ENCODE data around the gene CCDC110.
A peak's percentile ranks its signal among the peaks of the same experiment; 100 is the strongest.
"Not testable (repeated sequence)": the region's sequence is repeated elsewhere in the genome, so short reads cannot be mapped to it uniquely, and the experiment has no call there.

CCDC110 gene

DNA sequence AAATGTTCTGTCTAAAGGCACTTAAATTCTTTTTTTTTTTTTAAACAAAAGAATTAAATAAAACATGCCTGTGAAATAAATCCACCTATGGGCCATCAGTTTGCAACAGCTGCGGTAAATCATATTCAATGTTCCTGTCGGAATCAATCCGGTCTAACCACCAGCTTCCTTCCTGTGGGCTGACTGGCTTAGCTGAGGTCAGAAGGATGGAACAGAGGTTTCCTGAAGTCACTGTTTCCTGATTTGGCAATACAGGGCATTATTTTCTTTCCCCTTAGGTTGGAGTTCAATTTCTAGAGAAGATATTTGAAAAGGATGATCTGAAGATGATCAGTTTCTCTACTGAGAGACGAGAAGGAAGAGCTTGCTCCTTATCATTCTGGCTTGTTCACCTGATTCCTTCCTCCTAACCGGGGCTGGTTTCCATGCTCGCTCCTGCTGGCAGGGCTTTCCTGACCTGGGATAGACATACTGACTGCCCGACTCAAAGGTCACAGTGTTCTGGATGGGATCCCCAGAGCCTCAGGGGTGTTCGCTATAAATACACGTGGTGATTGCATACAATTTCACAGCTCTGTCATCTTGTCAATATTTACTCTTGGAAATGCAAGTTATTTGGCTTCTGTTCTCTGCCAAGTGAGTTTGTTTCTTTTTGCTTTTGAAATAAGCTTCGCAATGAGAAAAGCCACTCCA, 42.1 kb upstream of the CCDC110 start:
- Histone ChIP-seq H3K27ac (peak overlapping the region; percentile 48 to 77), H3K4me3 (peak overlapping the region; percentile 18)
- TF ChIP-seq, protein P1, sequence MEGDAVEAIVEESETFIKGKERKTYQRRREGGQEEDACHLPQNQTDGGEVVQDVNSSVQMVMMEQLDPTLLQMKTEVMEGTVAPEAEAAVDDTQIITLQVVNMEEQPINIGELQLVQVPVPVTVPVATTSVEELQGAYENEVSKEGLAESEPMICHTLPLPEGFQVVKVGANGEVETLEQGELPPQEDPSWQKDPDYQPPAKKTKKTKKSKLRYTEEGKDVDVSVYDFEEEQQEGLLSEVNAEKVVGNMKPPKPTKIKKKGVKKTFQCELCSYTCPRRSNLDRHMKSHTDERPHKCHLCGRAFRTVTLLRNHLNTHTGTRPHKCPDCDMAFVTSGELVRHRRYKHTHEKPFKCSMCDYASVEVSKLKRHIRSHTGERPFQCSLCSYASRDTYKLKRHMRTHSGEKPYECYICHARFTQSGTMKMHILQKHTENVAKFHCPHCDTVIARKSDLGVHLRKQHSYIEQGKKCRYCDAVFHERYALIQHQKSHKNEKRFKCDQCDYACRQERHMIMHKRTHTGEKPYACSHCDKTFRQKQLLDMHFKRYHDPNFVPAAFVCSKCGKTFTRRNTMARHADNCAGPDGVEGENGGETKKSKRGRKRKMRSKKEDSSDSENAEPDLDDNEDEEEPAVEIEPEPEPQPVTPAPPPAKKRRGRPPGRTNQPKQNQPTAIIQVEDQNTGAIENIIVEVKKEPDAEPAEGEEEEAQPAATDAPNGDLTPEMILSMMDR (IDR thresholded peaks at IDR 0.05) = no peak
- no peak for DNase-seq (ENCODE audit: low spot score)

DNA sequence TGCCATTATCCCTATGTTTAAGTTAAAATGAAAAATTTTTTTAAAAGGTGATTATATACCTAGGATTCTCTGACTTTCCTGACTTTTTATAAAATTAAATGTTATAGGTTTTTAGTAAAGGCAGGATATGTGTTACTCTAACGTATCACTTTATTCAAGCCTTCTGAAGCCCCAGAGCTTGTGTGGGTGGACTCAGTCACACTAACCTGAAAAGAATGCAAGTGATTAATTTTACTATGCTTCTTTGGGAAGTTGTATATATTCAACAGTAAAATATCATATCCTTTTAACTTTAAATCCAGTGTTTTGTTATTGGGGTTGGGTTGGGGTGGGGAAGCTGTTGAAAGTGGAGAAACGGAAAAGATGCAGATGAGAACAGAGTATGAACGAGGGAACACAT, 41.0 kb upstream of the CCDC110 start:
- H3K27ac ChIP-seq = peak overlapping the region in 1 of 2 donors; percentile 77
- TF ChIP-seq, protein P1 (IDR thresholded peaks at IDR 0.05) = no peak
- DNase-seq (ENCODE audit: low spot score) = no peak
- no peak overlapping the region for H3K4me3 ChIP-seq

DNA sequence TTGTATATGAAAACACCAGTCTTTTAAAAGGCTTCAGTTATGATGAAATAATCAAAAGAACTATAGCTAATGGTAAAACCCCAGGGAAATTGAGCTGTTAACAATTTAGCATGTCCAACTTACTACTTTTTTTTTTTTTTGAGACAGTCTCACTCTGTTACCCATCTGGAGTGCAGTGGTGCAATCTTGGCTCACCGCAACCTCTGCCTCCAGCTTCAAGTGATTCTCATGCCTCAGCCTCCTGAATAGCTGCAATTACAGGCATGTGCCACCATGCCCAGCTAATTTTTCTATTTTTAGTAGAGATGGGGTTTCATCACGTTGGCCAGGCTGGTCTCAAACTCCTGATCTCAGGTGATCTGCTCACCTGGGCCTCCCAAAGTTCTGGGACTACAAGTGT, 39.7 kb upstream of the CCDC110 start:
- peak overlapping the region in 1 of 2 donors; percentile 46 for H3K27ac ChIP-seq
- DNase-seq (ENCODE audit: low spot score); H3K4me3 ChIP-seq: not testable (repeated sequence)

DNA sequence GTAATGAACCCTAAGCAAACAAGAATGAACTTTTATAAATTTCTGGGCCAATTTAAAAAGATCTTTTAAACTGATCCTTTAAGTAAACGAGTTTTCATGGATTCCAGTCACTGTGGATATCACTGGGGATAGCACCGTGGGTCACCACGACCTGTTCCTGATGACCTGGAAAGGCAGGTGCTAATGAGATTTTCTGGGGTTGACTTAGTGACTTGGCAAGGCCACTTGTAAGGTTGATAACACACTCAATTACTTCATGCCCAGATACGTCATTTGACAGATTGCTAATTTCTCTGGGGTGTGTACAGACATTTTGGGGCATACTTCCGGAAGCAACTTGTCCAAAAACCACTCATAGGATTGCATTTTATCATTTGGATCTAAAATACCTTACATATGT, 39.3 kb upstream of the CCDC110 start:
- TF ChIP-seq, protein P1 (IDR thresholded peaks at IDR 0.05) = no peak
- no peak for DNase-seq (ENCODE audit: low spot score)
- Histone ChIP-seq H3K27ac (peak overlapping the region in 1 of 2 donors; percentile 46), H3K4me3 (no peak overlapping the region)

DNA sequence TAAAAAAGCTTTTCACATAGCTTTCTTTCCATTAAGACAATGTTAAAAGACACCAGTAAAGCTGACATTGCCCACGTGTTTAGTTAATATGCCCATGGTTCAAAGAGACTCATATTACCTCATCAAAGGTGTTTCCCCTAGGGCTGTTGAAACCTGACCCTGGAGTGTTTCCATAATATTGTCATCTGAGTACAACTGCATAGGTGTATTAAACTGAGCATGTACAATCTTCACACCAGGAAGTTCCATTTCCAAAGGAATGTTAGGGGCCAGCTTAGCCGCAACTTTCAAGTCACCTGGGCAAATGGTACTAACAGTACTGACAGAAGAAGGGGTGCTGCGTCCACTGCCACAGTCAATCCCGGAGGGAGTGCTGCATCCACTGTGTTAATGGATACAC, 36.6 kb upstream of the CCDC110 start:
- no peak overlapping the region for H3K4me3 ChIP-seq
- peak overlapping the region in 1 of 2 donors; percentile 33 for H3K27ac ChIP-seq
- DNase-seq (ENCODE audit: low spot score) = no peak

DNA sequence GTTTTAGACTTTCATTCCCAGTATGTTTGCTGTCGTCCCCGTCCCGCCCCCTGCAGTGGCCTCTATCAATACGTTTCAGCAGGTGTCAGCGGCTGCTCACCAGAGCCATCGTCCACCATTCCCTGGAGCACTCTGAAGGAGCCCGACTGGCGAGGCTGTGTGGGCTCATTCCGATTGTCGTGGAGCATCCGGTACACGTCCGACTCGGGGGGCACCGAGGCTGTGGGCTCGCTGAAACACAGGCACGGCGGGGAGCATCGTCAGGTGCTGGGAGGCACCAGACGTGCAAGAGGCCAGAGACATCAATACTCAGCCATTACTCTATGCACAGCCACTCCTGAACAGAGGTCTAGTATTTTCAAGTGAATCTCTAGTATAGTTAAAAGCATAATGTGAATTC, 34.9 kb upstream of the CCDC110 start:
- Histone ChIP-seq H3K4me3 (no peak overlapping the region), H3K27ac (peak overlapping the region; percentile 77 to 82)
- DNase-seq (ENCODE audit: low spot score) = no peak
- TF ChIP-seq, protein P1 (IDR thresholded peaks at IDR 0.05) = no peak

More for the DNA sequence above, 36.6 kb upstream of the CCDC110 start:
- TF ChIP-seq, protein P1 (IDR thresholded peaks at IDR 0.05) = no peak

DNA sequence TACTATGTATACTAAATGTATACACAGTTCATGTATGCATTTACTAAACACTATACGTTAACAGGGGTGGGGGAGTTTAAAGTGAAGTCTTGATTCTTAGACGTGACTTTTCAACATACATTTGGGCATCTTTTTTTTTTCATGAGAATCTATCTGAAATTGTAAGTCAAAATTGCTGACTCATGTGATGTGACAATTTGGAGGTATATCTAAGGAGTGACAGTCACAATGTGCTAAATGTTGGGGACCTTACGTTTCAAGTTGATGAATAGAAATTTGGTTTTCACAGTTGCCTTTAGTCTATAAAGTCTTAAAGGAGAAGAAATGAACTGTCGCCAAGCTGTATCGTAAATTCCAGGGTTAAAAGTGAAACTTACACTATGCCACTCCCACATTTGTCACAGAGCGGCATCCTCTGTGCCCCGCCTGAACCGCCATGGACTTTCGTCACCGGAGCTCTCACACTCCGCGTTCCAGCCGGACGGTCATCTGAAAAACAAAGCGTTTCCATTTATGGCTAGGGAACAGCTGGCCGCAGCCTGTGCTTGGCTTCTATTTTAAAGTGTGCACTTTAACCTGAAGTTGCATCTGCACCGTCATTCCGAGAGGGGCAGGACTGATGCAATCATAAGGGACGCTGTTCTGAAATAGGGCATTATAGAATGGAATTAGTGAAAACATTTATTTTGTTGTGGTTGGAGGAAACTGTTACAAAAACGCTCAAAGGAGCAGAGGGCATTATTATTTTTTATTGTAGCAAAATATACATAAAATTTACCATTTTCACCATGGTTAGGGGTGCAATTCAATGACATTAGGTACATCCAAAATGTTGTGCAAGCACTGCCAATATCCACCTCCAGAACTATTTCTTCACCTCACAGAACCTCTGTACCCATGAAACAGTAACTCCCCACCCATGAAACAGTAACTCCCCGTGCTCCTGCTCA, 32.8 kb upstream of the CCDC110 start:
- peak overlapping the region; percentile 19 for H3K4me3 ChIP-seq
- H3K27ac ChIP-seq = peak overlapping the region; percentile 77 to 82
- TF ChIP-seq, protein P1 (IDR thresholded peaks at IDR 0.05) = no peak
- peak; percentile 95 for DNase-seq (ENCODE audit: low spot score)

Data from coronary artery (tissue), 2 donors.